Keratinocyte (primary cell): ENCODE data around the gene FIP1L1.

Source experiments
- CTCF ChIP-seq, 3 experiments: IDR thresholded peaks in 1 of 3; conservative IDR thresholded peaks in 1 of 3; optimal IDR thresholded peaks in 1 of 3; 2 replicates in 2 of 3; 3 replicates in 1 of 3; pipeline versions ENCODE3 to v1.5.1; 2011; ENCODE audit warnings: low read length in 3 of 3, mild to moderate bottlenecking in 3 of 3, moderate library complexity in 2 of 3, control low read depth in 1 of 3, inconsistent platforms in 1 of 3; ENCODE audit not compliant: insufficient read depth in 2 of 3; ENCODE audit errors: extremely low read depth in 1 of 3
- EZH2 ChIP-seq: IDR thresholded peaks from one replicate; pipeline ENCODE4 v1.6.1; 2012; ENCODE audit warnings: inconsistent platforms, mild to moderate bottlenecking, low read length, moderate library complexity

GRCh38 chr4:53348046-53348445 is 29.4 kb upstream of the FIP1L1 start:
- TF ChIP-seq CTCF (optimal IDR thresholded peaks at IDR 0.05 in 1 of 3, IDR thresholded peaks at IDR 0.05 in 1 of 3, conservative IDR thresholded peaks at IDR 0.05 in 1 of 3; ENCODE audit: extremely low read depth in 1 of 3, insufficient read depth in 2 of 3, low read length in 3 of 3) (no peak), EZH2 (no peak)
